HG02884 (cell line): ENCODE measurements around the gene COL8A1.

Experiments
- ATAC-seq: cut with Tn5 transposase; IDR thresholded peaks from one replicate; pipeline ENCODE4 v1.9.1; 2021; ENCODE audit warnings: mild to moderate bottlenecking, moderate library complexity; ENCODE audit not compliant: unreplicated experiment

The COL8A1 gene

DNA sequence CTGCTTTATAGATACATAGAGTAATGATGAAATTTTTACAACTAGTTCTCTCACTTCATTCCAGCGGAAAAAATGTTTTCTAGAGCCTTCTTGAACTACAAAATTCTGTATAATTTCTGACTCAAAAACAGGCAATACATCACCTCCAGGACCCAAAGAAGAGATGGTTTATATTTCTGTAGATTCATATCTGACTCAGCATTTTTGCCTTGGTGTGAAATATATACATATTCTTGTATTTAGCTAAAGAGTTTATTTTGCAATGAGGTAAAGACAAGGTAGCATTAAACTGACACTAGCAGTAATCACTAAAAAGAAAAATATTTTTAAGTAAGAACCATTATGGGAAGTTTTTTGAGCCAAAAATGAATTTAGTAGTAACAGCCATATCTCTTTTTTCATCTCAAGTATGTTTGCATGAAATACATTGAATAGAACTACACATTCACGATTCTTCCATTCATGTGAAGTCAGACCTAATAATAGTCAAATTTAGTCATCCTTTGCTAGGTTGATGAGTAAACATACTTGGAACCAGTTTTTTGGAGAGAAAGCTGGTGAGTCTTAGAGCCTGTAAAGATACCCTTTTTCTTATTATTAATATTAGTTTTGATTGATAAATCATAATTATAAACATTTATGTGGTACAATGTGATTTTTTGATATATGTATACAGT is 31.6 kb downstream of the COL8A1 start:
- no peak for ATAC-seq

GRCh38 chr3:99670556-99670950 is 32.2 kb downstream of the COL8A1 start:
- ATAC-seq: no peak

GRCh38 chr3:99674086-99674789 is 35.8 kb downstream of the COL8A1 start:
- no peak for ATAC-seq

GRCh38 chr3:99678023-99678422 is 39.6 kb downstream of the COL8A1 start:
- ATAC-seq: no peak

DNA sequence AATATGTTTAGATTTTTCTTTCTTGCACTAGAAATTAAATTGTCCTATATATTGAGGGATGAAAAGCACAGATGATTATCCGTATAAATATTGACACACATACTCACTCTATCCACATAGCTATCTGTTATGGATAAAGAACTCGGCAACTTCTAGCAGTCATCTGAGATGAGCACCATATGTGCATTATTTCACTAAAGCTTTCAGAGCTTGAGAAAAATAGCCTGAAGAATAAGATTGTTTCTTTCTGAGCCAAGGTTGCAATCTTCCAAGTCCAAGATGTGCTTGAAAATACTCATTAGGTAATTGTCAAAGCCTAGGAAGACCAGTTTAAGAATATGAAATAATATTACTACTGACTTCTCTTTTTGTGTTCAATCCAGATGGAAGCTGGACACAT is 40.5 kb downstream of the COL8A1 start:
- ATAC-seq: no peak

- no peak for ATAC-seq
These were observed 43.1 kb downstream of the COL8A1 start for GRCh38 chr3:99681512-99681911.

- ATAC-seq: no peak
These were observed 43.6 kb downstream of the COL8A1 start for GRCh38 chr3:99681976-99682375.

- no peak for ATAC-seq
These were observed 45.1 kb downstream of the COL8A1 start for GRCh38 chr3:99683465-99683864.

DNA sequence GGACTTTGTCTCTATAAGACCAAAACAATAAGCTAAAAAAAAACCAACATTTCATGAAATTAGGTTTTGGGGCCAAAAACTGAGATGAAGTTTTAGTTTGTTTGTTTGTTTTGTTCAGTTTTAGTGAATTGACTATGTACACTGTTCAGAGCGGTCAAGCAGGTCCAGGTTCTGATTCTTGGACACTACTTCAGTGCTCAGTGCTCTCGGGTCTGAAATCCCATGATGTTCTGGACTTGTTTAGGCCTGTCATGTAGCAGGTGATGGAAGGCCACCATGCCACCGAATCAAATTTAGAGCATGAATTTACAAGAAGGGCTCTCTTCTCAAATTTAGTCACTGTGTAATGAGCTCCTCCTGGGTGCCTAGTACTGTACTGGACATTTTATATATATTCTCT is 45.5 kb downstream of the COL8A1 start:
- no peak for ATAC-seq

DNA sequence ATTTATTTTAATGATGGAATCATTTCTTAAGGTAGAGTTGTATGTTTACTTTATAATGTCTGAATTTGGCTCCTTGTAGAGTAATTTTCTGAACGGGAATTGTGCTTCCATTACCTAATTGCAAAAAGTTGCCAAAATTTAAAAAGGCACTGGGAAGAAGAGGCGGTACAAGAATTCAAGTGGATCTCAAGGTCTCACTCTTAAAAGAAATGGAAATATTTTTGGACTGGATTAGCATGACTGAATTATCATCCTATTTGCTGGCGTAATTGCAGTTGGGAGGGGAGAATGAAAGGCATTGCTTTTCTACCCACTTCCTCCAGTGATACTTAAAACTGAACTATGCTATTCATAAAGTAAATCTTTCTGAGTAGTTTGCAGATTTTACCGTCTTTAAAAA is 46.2 kb downstream of the COL8A1 start:
- ATAC-seq: no peak

GRCh38 chr3:99686469-99686868 is 48.1 kb downstream of the COL8A1 start:
- no peak for ATAC-seq

GRCh38 chr3:99686955-99687612 is 48.7 kb downstream of the COL8A1 start:
- ATAC-seq: peak; percentile 68

- ATAC-seq: no peak
These were observed 52.5 kb downstream of the COL8A1 start for GRCh38 chr3:99690761-99691369.

- ATAC-seq: no peak
These were observed 55.2 kb downstream of the COL8A1 start for GRCh38 chr3:99693636-99694035.

DNA sequence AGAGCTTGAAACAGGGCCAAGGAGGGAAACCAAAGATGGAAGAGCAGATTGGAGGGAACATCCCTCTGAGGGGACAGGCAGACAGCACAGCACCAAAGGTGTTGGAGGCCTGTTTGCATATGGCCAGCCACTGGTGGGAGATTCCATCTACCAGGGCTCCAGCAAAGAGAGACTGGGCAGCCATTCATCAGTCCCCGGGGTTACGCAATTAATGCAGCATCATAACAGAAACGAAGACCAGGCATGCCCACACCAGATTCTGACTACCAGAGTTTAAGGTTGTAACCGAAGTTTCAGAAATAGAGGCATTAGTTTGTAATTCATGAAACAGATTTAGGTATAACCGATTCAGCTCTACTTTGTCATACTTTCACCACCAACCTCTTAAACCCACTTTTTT is 58.1 kb downstream of the COL8A1 start:
- no peak for ATAC-seq

DNA sequence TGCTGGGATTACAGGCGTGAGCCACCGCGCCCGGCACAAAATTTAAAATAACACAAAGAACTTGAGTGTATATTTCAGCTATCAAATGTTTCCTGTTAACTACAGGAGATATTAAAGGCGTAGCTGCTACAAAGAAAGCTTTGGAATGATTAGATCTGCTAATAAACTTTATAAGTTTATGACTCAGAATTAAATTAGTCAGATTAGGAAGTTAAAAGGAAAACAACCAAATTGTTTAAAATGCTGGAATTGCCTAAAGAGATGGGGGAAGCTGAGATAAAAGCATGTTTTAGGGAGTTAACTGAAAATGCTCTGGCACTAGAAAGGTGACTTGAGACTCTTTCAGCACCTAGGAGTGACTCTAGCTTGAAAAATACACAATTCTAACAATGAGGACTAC is 58.9 kb downstream of the COL8A1 start:
- no peak for ATAC-seq

- no peak for ATAC-seq
These were observed 60.5 kb downstream of the COL8A1 start for GRCh38 chr3:99698932-99699331.

GRCh38 chr3:99699841-99700240 is 61.4 kb downstream of the COL8A1 start:
- ATAC-seq: no peak

DNA sequence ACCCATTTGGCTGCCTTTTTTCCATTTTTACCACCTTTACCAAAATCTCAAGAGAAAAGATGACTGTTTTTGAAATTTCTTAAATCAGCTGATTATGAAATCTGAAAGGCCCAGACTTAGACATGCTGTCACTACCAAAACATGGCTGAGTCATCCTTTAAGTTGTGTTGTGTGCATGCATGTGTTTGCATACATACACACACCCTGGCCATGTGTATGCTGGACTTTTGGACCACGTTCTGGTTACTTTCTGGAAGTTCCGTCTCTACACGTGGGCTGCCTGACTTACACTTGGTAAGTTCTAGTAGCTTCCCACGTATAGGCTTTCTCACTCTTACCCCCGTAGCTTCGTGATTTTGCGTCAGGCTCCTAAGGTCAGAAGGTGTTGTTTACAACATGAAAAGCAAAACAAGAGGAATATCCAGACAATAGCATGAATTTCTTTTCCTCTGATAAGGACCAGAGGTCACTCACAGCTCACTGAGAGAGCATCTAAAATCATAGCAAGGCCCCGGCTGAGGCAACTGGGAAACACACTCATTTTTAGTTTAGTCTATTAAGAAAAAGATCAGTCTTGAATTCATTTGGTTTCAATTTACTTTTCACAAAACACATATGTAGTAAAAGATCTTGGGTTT is 62.4 kb downstream of the COL8A1 start:
- ATAC-seq: no peak

- ATAC-seq: no peak
These were observed 64.9 kb downstream of the COL8A1 start for GRCh38 chr3:99702953-99703943.
